Vagina (tissue), 2 donors: ENCODE results near the gene ZNF592.

ENCODE experiments used
- POLR2A ChIP-seq, 2 donors: fragments of 450-650 bp; IDR thresholded peaks; one replicate each; pipeline ENCODE4 v1.6.1; 2017; ENCODE audit warnings: antibody characterized with exemption in 2 of 2, mild to moderate bottlenecking in 2 of 2, moderate library complexity in 2 of 2
- POLR2AphosphoS5 ChIP-seq, 2 donors: sonication (generic); formaldehyde crosslinking; IDR thresholded peaks; one replicate each; pipeline ENCODE4 v1.9.0; 2017; ENCODE audit warnings: antibody characterized with exemption in 2 of 2, mild to moderate bottlenecking in 2 of 2, low read depth in 1 of 2; ENCODE audit not compliant: insufficient read depth in 1 of 2
- TF ChIP-seq, protein P1 (sequence below), 3 experiments: fragments of 450-650 bp in 2 of 3; fragments of 200-600 bp in 1 of 3; sonication (generic) in 1 of 3; IDR thresholded peaks; one replicate each; pipeline ENCODE4 v1.5.1; 2017 to 2019; ENCODE audit warnings: antibody characterized with exemption in 3 of 3, mild to moderate bottlenecking in 2 of 3, moderate library complexity in 2 of 3

DNA sequence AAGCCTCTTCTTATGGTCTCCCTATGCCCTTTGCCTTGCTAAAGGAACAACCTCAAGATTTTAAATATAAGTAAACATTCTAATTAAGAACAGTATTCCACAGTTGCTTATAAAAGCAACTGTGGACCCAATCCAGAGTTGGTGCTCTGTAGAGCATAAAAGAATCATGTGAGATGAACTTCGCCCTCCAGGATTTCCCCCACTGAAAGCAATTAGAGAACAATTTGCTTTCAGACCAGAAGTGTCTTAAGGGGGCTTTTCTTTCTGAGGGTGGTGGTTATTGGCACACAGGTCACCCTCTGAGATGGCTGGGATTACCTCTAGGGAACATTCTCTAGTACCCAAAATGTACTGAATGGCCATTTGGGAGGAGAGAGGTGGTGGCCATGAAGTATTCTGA is 10.6 kb downstream of the ZNF592 start:
- no peak for TF ChIP-seq POLR2AphosphoS5 (IDR thresholded peaks at IDR 0.05; ENCODE audit: insufficient read depth in 1 of 2, low read depth in 1 of 2)
- TF ChIP-seq, protein P1, sequence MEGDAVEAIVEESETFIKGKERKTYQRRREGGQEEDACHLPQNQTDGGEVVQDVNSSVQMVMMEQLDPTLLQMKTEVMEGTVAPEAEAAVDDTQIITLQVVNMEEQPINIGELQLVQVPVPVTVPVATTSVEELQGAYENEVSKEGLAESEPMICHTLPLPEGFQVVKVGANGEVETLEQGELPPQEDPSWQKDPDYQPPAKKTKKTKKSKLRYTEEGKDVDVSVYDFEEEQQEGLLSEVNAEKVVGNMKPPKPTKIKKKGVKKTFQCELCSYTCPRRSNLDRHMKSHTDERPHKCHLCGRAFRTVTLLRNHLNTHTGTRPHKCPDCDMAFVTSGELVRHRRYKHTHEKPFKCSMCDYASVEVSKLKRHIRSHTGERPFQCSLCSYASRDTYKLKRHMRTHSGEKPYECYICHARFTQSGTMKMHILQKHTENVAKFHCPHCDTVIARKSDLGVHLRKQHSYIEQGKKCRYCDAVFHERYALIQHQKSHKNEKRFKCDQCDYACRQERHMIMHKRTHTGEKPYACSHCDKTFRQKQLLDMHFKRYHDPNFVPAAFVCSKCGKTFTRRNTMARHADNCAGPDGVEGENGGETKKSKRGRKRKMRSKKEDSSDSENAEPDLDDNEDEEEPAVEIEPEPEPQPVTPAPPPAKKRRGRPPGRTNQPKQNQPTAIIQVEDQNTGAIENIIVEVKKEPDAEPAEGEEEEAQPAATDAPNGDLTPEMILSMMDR (IDR thresholded peaks at IDR 0.05): no peak
- TF ChIP-seq POLR2A (IDR thresholded peaks at IDR 0.05): no peak
